Ascending aorta (tissue), 2 donors: ENCODE measurements around the gene PCLAF. TPM values are rescaled to one million over a fixed set of nuclear protein-coding genes. Genes with fewer than 3 reads are reported as not detected.
"Not testable (repeated sequence)": the region's sequence is repeated elsewhere in the genome, so short reads cannot be mapped to it uniquely, and the experiment has no call there.

Experiments
- DNase-seq, 2 donors: peaks; one replicate each; pipeline ENCODE4 v3.0.0-alpha.2; 2019; ENCODE audit warnings: low spot score in 2 of 2
- H3K27ac ChIP-seq, 2 donors: fragments of 200-600 bp; sonication (generic); one replicate each; pipeline ENCODE4 v1.5.1; 2016 to 2017; ENCODE audit warnings: mild to moderate bottlenecking in 1 of 2
- H3K27me3 ChIP-seq: fragments of 200-600 bp; sonication (generic); one replicate; pipeline ENCODE4 v1.5.1; 2017
- H3K36me3 ChIP-seq, 2 donors: fragments of 200-600 bp; sonication (generic); one replicate each; pipeline ENCODE4 v1.5.1; 2016
- H3K4me1 ChIP-seq, 2 donors: fragments of 200-600 bp; sonication (generic); one replicate each; pipeline ENCODE4 v1.5.1; 2016 to 2017; ENCODE audit warnings: mild to moderate bottlenecking in 1 of 2
- H3K4me3 ChIP-seq, 2 donors: fragments of 200-600 bp; sonication (generic); one replicate each; pipeline ENCODE4 v1.5.1; 2016 to 2017; ENCODE audit warnings: mild to moderate bottlenecking in 1 of 2
- H3K9me3 ChIP-seq, 2 donors: fragments of 200-600 bp; sonication (generic); one replicate each; pipeline ENCODE4 v1.5.1; 2016
- intact Hi-C: fragments of 100-400 bp; cut with DNase I; formaldehyde crosslinking; loops from one replicate; pipeline ENCODE4 v1.15.1; 2023
- total RNA-seq: library from RNA; depleted of rRNA; stranded (reverse); fragments of >200 nt; gene quantifications from one replicate; pipeline ENCODE4 v1.1.0, GENCODE V29; 2016
- TF ChIP-seq, protein P1 (sequence below), 3 experiments: fragments of 200-600 bp in 2 of 3; fragments of 450-650 bp in 1 of 3; sonication (generic) in 2 of 3; IDR thresholded peaks; one replicate each; pipeline ENCODE4 v1.5.1; 2016 to 2019; ENCODE audit warnings: antibody characterized with exemption in 3 of 3, mild to moderate bottlenecking in 1 of 3, moderate library complexity in 1 of 3

Gene PCLAF
- total RNA-seq, 1 donor from 2014 or later, result not detected

DNA sequence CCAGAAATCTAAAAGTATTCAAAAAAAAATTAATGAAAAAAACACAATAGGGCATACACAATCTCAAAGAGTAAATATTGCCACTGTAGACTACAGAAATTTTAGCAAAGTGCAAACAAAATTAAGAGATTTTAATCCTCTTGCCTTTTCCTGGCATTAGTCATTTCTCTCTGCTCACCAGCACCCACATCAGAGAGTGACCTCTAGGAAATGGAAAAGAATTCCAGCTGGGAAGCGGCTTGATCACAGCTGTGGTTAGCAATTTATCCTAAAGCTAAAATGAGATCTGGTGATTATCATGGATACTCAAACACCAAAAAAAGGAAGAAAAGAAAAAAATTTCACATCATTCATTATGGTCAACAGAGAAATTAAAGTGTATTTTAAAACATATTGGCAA is 32.8 kb downstream of the PCLAF start:
- no peak overlapping the region for H3K27ac ChIP-seq
- H3K36me3 ChIP-seq, result peaks cover 0 to 11% of the 10 kb centered on the region in 2 donors
- TF ChIP-seq, protein P1, sequence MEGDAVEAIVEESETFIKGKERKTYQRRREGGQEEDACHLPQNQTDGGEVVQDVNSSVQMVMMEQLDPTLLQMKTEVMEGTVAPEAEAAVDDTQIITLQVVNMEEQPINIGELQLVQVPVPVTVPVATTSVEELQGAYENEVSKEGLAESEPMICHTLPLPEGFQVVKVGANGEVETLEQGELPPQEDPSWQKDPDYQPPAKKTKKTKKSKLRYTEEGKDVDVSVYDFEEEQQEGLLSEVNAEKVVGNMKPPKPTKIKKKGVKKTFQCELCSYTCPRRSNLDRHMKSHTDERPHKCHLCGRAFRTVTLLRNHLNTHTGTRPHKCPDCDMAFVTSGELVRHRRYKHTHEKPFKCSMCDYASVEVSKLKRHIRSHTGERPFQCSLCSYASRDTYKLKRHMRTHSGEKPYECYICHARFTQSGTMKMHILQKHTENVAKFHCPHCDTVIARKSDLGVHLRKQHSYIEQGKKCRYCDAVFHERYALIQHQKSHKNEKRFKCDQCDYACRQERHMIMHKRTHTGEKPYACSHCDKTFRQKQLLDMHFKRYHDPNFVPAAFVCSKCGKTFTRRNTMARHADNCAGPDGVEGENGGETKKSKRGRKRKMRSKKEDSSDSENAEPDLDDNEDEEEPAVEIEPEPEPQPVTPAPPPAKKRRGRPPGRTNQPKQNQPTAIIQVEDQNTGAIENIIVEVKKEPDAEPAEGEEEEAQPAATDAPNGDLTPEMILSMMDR (IDR thresholded peaks at IDR 0.05), result no peak
- intact Hi-C loops, result no loop called here
- no peak for DNase-seq
- no peak overlapping the region for H3K4me3 ChIP-seq
- H3K4me1 ChIP-seq, result no peaks in the 10 kb centered on the region
- H3K27me3 ChIP-seq, result no peaks in the 10 kb centered on the region
- no peaks in the 10 kb centered on the region for H3K9me3 ChIP-seq

DNA sequence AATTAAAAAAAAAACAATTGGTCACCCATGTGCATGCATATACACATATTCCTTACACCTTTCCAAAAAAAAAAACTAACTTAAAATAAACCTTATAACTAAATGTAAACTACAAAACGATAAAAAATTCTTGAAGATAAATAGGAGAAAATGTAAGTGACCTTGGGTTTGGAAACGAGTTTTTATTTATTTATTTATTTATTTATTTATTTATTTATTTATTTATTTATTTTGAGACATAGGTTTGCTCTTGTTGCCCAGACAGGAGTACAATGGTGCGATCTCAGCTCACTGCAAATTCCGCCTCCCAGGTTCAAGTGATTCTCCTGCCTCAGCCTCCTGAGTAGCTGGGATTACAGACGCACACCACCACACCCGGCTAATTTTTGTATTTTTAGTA is 35.0 kb downstream of the PCLAF start:
- intact Hi-C loops, H3K4me3 ChIP-seq, H3K9me3 ChIP-seq, DNase-seq, H3K4me1 ChIP-seq, H3K27ac ChIP-seq, H3K27me3 ChIP-seq: not testable (repeated sequence)
- peaks cover 0 to 11% of the 10 kb centered on the region in 2 donors for H3K36me3 ChIP-seq

DNA sequence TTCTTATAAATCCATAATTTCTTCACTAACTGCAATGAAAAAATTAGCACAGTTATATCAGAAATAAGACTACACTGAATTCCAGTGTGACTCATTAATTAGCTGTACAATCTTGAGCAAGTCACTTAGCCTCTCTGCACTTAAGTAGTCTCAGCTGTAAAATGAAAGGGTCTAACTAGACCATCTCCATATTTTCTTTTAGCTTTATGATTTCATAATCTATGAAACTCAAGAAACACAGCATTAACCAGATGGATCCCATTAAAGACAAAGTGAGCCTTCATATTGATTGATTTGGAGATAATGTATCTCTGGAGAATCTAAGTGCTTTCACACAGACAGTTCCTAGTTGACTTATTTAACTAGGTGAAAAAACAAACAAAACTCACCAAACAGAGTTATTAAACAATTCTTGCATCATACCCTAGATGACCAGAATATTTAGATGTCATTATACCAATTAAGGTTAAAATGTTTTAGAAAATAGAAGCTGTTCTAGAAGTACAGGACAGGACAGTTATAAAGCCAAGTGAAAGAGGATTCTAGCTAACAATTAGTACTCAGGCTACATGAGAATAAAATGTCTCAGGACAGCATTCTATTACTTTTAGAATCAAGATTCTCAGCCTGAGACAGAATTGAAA is 36.5 kb downstream of the PCLAF start:
- no peak for DNase-seq
- Histone ChIP-seq H3K4me1 (no peaks in the 10 kb centered on the region), H3K4me3 (no peak overlapping the region), H3K9me3 (no peaks in the 10 kb centered on the region), H3K27me3 (no peaks in the 10 kb centered on the region), H3K36me3 (peaks cover 0 to 11% of the 10 kb centered on the region in 2 donors), H3K27ac (no peak overlapping the region)
- TF ChIP-seq, protein P1 (IDR thresholded peaks at IDR 0.05), result no peak
- intact Hi-C loops, result no loop called here

DNA sequence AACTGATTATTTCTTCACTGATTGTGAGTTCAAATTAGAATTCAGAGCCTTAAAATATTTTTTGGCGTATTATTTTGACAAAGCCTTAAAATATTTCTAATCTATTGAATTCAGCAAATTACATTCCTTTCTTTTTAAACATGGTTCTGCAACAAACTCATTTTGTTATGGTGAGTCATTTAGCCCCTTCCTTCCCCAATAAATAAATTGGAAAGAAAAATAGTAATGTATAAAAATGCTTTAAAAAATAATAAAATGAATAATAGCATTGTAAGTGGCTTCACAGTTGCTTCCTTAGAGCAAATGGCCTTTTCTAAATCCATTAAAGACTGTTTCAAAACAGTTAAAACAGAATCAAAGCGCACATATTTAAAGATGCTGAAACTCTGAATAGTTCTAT is 37.4 kb downstream of the PCLAF start:
- DNase-seq, result no peak
- Histone ChIP-seq H3K27ac (no peak overlapping the region), H3K9me3 (no peaks in the 10 kb centered on the region), H3K4me1 (no peaks in the 10 kb centered on the region), H3K36me3 (peaks cover 0 to 11% of the 10 kb centered on the region in 2 donors), H3K27me3 (no peaks in the 10 kb centered on the region), H3K4me3 (no peak overlapping the region)
- TF ChIP-seq, protein P1 (IDR thresholded peaks at IDR 0.05), result no peak
- intact Hi-C loops, result no loop called here

DNA sequence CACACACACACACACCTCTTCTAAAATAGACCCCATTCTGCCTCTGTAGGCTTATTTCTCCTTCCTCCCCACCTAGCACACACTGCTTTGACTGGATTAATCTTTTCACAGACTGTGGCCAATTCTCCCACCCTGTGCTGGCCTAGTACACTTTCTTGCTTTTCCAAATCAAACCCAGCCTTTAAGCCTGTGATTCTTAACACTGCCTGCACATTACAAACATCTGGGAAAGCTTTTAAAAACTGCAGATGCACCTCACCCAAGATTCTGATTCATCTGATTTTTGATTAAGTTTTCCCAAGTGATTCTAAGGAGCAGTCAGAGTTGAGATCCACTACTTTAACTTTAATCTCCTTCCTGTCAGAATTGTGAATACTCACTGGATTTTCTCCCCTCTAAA is 38.0 kb downstream of the PCLAF start:
- Histone ChIP-seq H3K27me3 (no peaks in the 10 kb centered on the region), H3K36me3 (peaks cover 0 to 9% of the 10 kb centered on the region in 2 donors), H3K9me3 (no peaks in the 10 kb centered on the region), H3K4me3 (no peak overlapping the region), H3K4me1 (no peaks in the 10 kb centered on the region), H3K27ac (no peak overlapping the region)
- intact Hi-C loops, result no loop called here
- TF ChIP-seq, protein P1 (IDR thresholded peaks at IDR 0.05), result no peak
- no peak for DNase-seq

DNA sequence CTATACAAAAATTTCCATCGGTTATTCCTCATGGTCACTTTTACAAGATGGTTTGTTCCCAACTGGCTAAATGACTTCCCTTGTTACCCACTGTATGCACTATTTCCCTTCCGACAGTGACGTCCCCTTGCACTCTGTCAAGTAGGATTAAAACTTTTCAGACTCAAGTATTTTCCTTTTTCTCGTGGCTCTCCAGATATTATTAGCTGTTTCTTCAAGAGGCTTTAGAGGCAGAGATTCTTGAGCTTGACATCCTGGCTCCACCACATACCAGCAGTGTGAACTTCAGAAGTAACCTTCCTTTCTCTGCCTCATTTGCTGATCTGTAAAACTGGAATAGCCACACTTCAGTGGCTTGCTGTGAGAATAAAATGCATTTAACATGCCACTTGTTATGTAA is 39.3 kb downstream of the PCLAF start:
- H3K4me3 ChIP-seq, result no peak overlapping the region
- H3K27ac ChIP-seq, result no peak overlapping the region
- TF ChIP-seq, protein P1 (IDR thresholded peaks at IDR 0.05), result no peak
- DNase-seq, result no peak
- no peaks in the 10 kb centered on the region for H3K27me3 ChIP-seq
- H3K4me1 ChIP-seq, result no peaks in the 10 kb centered on the region
- intact Hi-C loops, result no loop called here
- no peaks in the 10 kb centered on the region for H3K9me3 ChIP-seq
- no peaks in the 10 kb centered on the region for H3K36me3 ChIP-seq
